Measurements from ENCODE around the gene AK2.

DNA sequence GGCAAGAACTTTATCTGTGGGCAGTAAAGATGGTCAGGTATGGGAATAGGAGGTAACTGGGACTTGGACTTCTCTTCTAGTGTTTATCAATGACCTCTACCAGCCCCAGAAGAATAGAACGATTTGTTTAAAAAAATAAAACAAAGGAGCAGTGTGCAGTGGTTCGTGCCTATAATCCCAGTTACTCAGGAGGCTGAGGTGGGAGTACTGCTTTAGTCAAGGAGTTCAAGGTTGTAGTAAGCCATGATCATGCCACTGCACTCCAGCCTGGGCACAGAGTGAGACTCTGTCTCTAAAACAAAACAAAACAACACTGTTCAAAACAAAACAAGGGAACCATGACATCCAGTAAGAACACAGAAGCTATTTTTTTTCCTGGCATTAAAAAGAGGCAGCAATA lies 76.3 kb downstream of the AK2 start:
- TF ChIP-seq, protein P1, sequence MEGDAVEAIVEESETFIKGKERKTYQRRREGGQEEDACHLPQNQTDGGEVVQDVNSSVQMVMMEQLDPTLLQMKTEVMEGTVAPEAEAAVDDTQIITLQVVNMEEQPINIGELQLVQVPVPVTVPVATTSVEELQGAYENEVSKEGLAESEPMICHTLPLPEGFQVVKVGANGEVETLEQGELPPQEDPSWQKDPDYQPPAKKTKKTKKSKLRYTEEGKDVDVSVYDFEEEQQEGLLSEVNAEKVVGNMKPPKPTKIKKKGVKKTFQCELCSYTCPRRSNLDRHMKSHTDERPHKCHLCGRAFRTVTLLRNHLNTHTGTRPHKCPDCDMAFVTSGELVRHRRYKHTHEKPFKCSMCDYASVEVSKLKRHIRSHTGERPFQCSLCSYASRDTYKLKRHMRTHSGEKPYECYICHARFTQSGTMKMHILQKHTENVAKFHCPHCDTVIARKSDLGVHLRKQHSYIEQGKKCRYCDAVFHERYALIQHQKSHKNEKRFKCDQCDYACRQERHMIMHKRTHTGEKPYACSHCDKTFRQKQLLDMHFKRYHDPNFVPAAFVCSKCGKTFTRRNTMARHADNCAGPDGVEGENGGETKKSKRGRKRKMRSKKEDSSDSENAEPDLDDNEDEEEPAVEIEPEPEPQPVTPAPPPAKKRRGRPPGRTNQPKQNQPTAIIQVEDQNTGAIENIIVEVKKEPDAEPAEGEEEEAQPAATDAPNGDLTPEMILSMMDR (conservative IDR thresholded peaks at IDR 0.05), result no peak
- TF ChIP-seq EZH2 (IDR thresholded peaks at IDR 0.05; ENCODE audit: low read depth), result no peak
